Measurements from ENCODE around the gene MYMK.

The MYMK gene

GRCh38 chr9:133518200-133518599 lies 6.6 kb downstream of the MYMK start:
- TF ChIP-seq CTCF (IDR thresholded peaks at IDR 0.05; ENCODE audit: borderline replicate concordance, insufficient read depth, low read depth, low read length), result no peak
- H3K4me3 ChIP-seq (ENCODE audit: low read depth, low read length), result no peak overlapping the region

DNA sequence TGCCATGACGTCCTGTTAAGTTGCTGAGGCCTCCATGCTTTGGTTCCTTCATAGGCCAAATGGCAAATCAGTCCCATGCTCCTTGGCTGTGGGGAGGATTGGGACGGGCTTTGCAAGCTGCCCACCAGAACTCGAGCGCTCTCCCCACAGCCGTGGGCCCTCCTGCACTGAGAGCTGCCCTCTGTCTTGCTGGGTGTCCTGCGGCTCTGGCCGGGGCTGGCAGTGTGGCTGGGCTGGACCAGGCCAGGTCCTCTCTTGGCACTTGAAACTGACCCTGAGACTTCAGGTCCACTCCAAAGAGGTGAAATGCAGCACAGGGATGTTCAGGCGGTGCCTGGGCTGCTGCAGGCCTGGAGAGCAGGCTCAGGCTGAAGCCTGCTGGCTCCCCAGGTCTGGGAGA lies 7.0 kb downstream of the MYMK start:
- no peak overlapping the region for H3K4me3 ChIP-seq (ENCODE audit: low read depth, low read length)
- TF ChIP-seq CTCF (IDR thresholded peaks at IDR 0.05; ENCODE audit: borderline replicate concordance, insufficient read depth, low read depth, low read length), result no peak

GRCh38 chr9:133516961-133517350 lies 7.8 kb downstream of the MYMK start:
- no peak overlapping the region for H3K4me3 ChIP-seq (ENCODE audit: low read depth, low read length)
- no peak for TF ChIP-seq CTCF (IDR thresholded peaks at IDR 0.05; ENCODE audit: borderline replicate concordance, insufficient read depth, low read depth, low read length)

DNA sequence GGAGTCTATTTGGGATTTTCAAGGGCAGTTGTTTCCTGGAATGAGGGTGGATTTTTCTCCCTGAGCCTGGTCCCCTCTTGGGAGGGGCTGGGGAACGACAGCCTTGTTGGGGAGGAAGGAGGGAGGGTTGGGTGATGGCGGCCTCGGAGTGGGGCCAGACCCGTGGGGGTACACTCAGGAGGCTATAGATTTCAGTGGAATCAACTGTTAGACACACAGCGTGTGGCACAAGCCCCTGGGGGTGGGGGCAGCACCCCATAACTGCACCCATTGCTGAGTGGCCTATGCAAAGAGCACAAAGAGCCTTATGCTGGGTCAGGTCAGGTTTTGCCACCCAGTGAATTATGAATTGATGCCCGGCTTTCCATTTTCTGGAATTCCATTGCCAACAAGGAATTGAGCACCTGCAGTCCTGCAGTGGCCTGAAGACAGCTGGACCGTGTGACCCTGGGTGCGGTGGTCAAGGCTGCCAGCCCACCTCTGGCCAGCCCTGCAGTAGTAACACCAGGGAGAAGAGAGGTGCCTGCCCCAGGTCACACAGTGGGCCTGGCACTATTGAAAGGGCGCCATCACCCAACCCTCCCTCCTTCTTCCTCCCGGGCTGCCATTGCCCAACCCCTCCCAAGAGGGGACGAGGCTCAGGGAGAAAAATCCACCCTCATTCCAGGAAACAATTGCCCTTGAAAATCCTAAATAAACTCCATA lies 8.4 kb downstream of the MYMK start:
- no peak for TF ChIP-seq CTCF (IDR thresholded peaks at IDR 0.05; ENCODE audit: borderline replicate concordance, insufficient read depth, low read depth, low read length)
- no peak overlapping the region for H3K4me3 ChIP-seq (ENCODE audit: low read depth, low read length)

- no peak overlapping the region for H3K4me3 ChIP-seq (ENCODE audit: low read depth, low read length)
- no peak for TF ChIP-seq CTCF (IDR thresholded peaks at IDR 0.05; ENCODE audit: borderline replicate concordance, insufficient read depth, low read depth, low read length)
Observed at GRCh38 chr9:133515615-133516255, 9.0 kb downstream of the MYMK start.

DNA sequence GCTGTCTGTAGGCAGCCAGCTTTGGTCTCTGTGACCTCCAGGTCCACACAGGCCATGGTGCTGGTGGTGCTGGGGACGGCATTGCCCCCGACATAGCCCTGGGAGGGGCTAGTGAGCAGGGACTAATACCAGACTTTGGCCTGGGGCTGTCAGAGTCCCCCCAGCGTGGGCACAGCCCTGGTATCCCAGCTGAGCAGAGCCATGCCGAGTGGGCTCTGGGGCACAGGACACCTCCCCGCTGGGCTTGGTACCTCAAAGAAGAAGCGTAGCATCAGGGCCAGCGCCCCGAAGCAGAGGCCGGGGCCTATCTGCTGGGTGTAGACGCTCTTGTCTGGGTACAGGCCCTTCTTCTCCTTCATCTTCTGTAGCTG lies 9.5 kb downstream of the MYMK start:
- no peak for TF ChIP-seq CTCF (IDR thresholded peaks at IDR 0.05; ENCODE audit: borderline replicate concordance, insufficient read depth, low read depth, low read length)
- H3K4me3 ChIP-seq (ENCODE audit: low read depth, low read length), result no peak overlapping the region

All from GM12875 (cell line).